ENCODE measurements around the gene AHRR. TPM values are rescaled to one million over a fixed set of nuclear protein-coding genes. Genes with fewer than 3 reads are reported as not detected.
"Not testable (repeated sequence)": the region's sequence is repeated elsewhere in the genome, so short reads cannot be mapped to it uniquely, and the experiment has no call there.

AHRR gene
- total and polyA plus RNA-seq, 9 of the 15 experiments (the other 6 are each of a cell fraction or from before 2014, with no cell fraction given), result 0.06 to 1.6 (median 0.75) TPM; not detected in 1

DNA sequence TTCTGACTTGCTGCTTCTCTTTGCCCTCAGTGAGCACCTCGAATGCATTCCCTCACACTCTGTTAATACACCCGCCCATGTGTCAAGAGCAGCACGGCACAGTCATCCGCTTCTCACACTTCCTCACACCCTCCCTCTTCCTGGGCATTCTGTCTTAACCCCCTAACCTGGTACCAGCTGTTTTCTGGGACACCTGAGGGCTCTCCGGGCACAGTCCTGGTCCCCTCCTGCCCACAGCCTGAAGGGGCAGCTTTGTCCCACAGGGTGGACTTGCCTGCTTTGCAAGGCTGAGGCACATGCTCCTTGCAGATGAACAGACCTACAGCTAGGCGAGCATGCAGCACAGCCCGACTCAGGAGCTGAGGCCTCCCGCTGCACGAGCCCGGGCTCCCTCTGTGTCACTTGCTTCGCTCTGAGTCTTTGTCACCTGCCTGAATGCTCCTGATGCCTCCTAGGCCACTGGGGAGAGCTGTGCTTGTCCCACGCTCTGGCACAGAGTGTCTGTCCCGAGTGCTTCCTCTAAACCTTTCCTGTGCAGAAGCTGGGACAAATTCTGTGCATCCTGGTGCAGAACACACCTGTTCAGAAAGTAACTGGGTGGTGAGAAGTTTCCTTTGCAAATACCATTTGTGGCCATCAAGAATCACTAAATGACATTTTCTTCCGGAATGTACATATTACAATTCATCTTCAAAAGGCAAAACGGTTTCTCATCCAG lies 47.8 kb downstream of the AHRR start (continued):
- TF ChIP-seq, protein P1, sequence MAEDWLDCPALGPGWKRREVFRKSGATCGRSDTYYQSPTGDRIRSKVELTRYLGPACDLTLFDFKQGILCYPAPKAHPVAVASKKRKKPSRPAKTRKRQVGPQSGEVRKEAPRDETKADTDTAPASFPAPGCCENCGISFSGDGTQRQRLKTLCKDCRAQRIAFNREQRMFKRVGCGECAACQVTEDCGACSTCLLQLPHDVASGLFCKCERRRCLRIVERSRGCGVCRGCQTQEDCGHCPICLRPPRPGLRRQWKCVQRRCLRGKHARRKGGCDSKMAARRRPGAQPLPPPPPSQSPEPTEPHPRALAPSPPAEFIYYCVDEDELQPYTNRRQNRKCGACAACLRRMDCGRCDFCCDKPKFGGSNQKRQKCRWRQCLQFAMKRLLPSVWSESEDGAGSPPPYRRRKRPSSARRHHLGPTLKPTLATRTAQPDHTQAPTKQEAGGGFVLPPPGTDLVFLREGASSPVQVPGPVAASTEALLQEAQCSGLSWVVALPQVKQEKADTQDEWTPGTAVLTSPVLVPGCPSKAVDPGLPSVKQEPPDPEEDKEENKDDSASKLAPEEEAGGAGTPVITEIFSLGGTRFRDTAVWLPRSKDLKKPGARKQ (CRISPR knock-in tag; IDR thresholded peaks at IDR 0.05), result no peak
- TF ChIP-seq, protein P2, sequence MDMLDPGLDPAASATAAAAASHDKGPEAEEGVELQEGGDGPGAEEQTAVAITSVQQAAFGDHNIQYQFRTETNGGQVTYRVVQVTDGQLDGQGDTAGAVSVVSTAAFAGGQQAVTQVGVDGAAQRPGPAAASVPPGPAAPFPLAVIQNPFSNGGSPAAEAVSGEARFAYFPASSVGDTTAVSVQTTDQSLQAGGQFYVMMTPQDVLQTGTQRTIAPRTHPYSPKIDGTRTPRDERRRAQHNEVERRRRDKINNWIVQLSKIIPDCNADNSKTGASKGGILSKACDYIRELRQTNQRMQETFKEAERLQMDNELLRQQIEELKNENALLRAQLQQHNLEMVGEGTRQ (CRISPR knock-in tag; IDR thresholded peaks at IDR 0.05), result no peak
- TF ChIP-seq TAF7 (tag; IDR thresholded peaks at IDR 0.05), result no peak

- H3K4me3 ChIP-seq; DNase-seq (ENCODE audit: extremely low read depth in 1 of 4, low spot score in 3 of 4); H3K9ac ChIP-seq (ENCODE audit: insufficient read depth in 1 of 2, low read depth in 2 of 2, low read length in 2 of 2); ATAC-seq; H3K27ac ChIP-seq (ENCODE audit: extremely low read depth, low read depth, low read length); POLR2A ChIA-PET; CTCF ChIA-PET (ENCODE audit: low intra/inter-chr PET ratio); intact Hi-C loops (cut with micrococcal nuclease); in situ Hi-C loops (cut with MboI); H3K36me3 ChIP-seq (ENCODE audit: control insufficient read depth, insufficient read depth, low read length); H2AFZ ChIP-seq (ENCODE audit: low read depth, low read length); H3K9me3 ChIP-seq (replicated peaks; ENCODE audit: control insufficient read depth, insufficient read depth, low read depth, low read length); H3K79me2 ChIP-seq (ENCODE audit: control insufficient read depth, insufficient read depth, low read length); FAIRE-seq; BruUV-seq (replicated peaks); H3K9me1 ChIP-seq (ENCODE audit: control insufficient read depth, insufficient read depth, low read length); H3K4me2 ChIP-seq (ENCODE audit: insufficient read depth, low read length): not testable (repeated sequence)
- H3K4me1 ChIP-seq (replicated peaks in 1 of 2; ENCODE audit: control insufficient read depth in 2 of 2, insufficient read depth in 2 of 2, low read length in 2 of 2), result peaks cover 0 to 18% of the 10 kb centered on the region in 2 experiments; a peak in 2 of 5 replicates
- H4K20me1 ChIP-seq (replicated peaks; ENCODE audit: control insufficient read depth, insufficient read depth, low read length), result peaks cover 42% of the 10 kb centered on the region
- WGBS (ENCODE audit: insufficient coverage, low coverage, missing lambda C conversion rate), result 2% methylated on average over 15 of the region's 21 CpGs
- H3K27me3 ChIP-seq (ENCODE audit: control insufficient read depth in 2 of 2, insufficient read depth in 2 of 2, low read length in 2 of 2), result peaks cover 68 to 81% of the 10 kb centered on the region in 2 experiments; a peak in 4 of 5 replicates
Observed at GRCh38 chr5:369869-370236, 48.3 kb downstream of the AHRR start.
